A673 (cell line): ENCODE results near the gene RAP1GAP. TPM values are rescaled to one million over a fixed set of nuclear protein-coding genes. Genes with fewer than 3 reads are reported as not detected.

Experiments
- BruUV-seq: library from RNA; stranded (reverse); fragments of 400-500 nt; replicated peaks from 2 replicates; lab custom pipeline; 2021; lab: Mats Ljungman, UMichigan
- CTCF ChIA-PET: fragments of 300-600 bp; sonication (Branson Sonifier 250); formaldehyde crosslinking; loops from one replicate; lab custom pipeline; 2022; ENCODE audit warnings: antibody characterized with exemption; lab: Charles Lee
- POLR2A ChIA-PET: fragments of 300-600 bp; sonication (Branson Sonifier 250); formaldehyde crosslinking; loops from one replicate; lab custom pipeline; 2022; ENCODE audit warnings: antibody characterized with exemption; ENCODE audit not compliant: low non-redundant PET; lab: Charles Lee
- DNase-seq: peaks from one replicate; pipeline ENCODE4 v3.0.0-alpha.2; 2015; ENCODE audit warnings: low spot score
- H3K27ac ChIP-seq: fragments of 200-600 bp; sonication (generic); 2 replicates; pipeline ENCODE4 v1.5.1; 2016; ENCODE audit warnings: mixed run types, low read depth, mild to moderate bottlenecking, mixed read lengths, antibody characterized with exemption, low read length; ENCODE audit not compliant: poor library complexity, severe bottlenecking
- H3K27me3 ChIP-seq: fragments of 200-600 bp; sonication (generic); replicated peaks from 2 replicates; pipeline ENCODE4 v1.6.1; 2017; ENCODE audit warnings: mixed run types, low read depth, mild to moderate bottlenecking, mixed read lengths, antibody characterized with exemption, low read length; ENCODE audit not compliant: insufficient read depth, poor library complexity
- H3K36me3 ChIP-seq: fragments of 200-600 bp; sonication (generic); 2 replicates; pipeline ENCODE4 v1.6.1; 2016; ENCODE audit warnings: mixed run types, mild to moderate bottlenecking, mixed read lengths, antibody characterized with exemption, low read length; ENCODE audit not compliant: insufficient read depth, poor library complexity, severe bottlenecking
- H3K4me1 ChIP-seq: fragments of 200-600 bp; sonication (generic); 2 replicates; pipeline ENCODE4 v1.6.1; 2017; ENCODE audit warnings: mixed run types, mild to moderate bottlenecking, mixed read lengths, antibody characterized with exemption, low read length; ENCODE audit not compliant: insufficient read depth, poor library complexity, severe bottlenecking
- H3K4me3 ChIP-seq: fragments of 200-600 bp; sonication (generic); 2 replicates; pipeline ENCODE4 v1.5.1; 2016; ENCODE audit warnings: low read depth, mixed run types, mild to moderate bottlenecking, mixed read lengths, low read length; ENCODE audit not compliant: poor library complexity, severe bottlenecking
- H3K9me3 ChIP-seq: fragments of 200-600 bp; sonication (generic); 2 replicates; pipeline ENCODE4 v1.6.1; 2016; ENCODE audit warnings: mixed run types, low read depth, mild to moderate bottlenecking, mixed read lengths, antibody characterized with exemption, low read length; ENCODE audit not compliant: poor library complexity, severe bottlenecking
- EZH2 ChIP-seq: fragments of 200-600 bp; sonication (generic); IDR thresholded peaks from 2 replicates; pipeline ENCODE4 v1.6.1; 2017; ENCODE audit warnings: borderline replicate concordance, low read depth, mild to moderate bottlenecking, mixed read lengths, antibody characterized with exemption, low read length; ENCODE audit not compliant: poor library complexity, severe bottlenecking
- intact Hi-C: fragments of 100-400 bp; cut with micrococcal nuclease; formaldehyde crosslinking; loops from one replicate; pipeline ENCODE4 v1.10.0; 2022; ENCODE audit not compliant: unreplicated experiment
- total RNA-seq: library from RNA; stranded (reverse); gene quantifications from 2 replicates; pipeline ENCODE4 v1.2.3, GENCODE V29; 2021
- TF ChIP-seq, protein P1 (sequence below): fragments of 300-800, 200-600 bp; sonication (generic); conservative IDR thresholded peaks from 2 replicates; pipeline ENCODE4 v1.5.1; 2017; ENCODE audit warnings: low read depth, mild to moderate bottlenecking, antibody characterized with exemption, low read length, moderate library complexity, mixed read lengths

RAP1GAP gene
- total RNA-seq, 1 experiment from 2014 or later = 37.7 TPM

- POLR2A ChIA-PET = no interaction called here
- Histone ChIP-seq H3K27ac (peak overlapping the region; percentile 60), H3K9me3 (no peaks in the 10 kb centered on the region), H3K4me3 (no peak overlapping the region), H3K36me3 (no peaks in the 10 kb centered on the region), H3K27me3 (no peaks in the 10 kb centered on the region), H3K4me1 (peaks cover 33% of the 10 kb centered on the region)
- CTCF ChIA-PET = interaction anchor here (0.6 kb wide), 1 partner anchor 1078 kb away, joined by 6 read pairs; no protein-coding TSS in a partner anchor
- DNase-seq = no peak
- BruUV-seq = no TSS peak
- TF ChIP-seq EZH2 = no peak
- TF ChIP-seq, protein P1, sequence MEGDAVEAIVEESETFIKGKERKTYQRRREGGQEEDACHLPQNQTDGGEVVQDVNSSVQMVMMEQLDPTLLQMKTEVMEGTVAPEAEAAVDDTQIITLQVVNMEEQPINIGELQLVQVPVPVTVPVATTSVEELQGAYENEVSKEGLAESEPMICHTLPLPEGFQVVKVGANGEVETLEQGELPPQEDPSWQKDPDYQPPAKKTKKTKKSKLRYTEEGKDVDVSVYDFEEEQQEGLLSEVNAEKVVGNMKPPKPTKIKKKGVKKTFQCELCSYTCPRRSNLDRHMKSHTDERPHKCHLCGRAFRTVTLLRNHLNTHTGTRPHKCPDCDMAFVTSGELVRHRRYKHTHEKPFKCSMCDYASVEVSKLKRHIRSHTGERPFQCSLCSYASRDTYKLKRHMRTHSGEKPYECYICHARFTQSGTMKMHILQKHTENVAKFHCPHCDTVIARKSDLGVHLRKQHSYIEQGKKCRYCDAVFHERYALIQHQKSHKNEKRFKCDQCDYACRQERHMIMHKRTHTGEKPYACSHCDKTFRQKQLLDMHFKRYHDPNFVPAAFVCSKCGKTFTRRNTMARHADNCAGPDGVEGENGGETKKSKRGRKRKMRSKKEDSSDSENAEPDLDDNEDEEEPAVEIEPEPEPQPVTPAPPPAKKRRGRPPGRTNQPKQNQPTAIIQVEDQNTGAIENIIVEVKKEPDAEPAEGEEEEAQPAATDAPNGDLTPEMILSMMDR = no peak
- intact Hi-C loops = no loop called here
These were observed 24.3 kb downstream of the RAP1GAP start for GRCh38 chr1:21644906-21645305.

DNA sequence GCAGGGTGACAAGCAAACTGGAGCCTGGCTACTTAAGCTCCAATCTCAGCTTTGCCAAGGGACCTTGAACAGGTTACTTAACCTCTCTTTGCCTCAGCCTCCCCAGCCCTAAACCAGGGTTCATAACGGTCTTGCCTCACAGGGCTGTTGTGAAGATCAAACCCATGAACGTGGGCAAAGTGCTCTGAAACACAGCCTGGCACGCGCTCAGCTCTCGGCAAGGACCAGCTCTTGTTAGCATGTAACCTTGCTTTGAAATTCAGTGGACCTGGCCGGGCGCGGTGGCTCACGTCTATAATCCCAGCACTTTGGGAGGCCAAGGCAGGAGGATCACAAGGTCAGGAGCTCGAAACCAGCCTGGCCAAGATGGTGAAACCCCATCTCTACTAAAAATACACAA lies 24.8 kb downstream of the RAP1GAP start:
- no peak overlapping the region for H3K27ac ChIP-seq
- no peak for DNase-seq
- BruUV-seq = no TSS peak
- H3K4me1 ChIP-seq = peaks cover 32% of the 10 kb centered on the region
- CTCF ChIA-PET = no interaction called here
- intact Hi-C loops = no loop called here
- H3K27me3 ChIP-seq = no peaks in the 10 kb centered on the region
- no peaks in the 10 kb centered on the region for H3K36me3 ChIP-seq
- TF ChIP-seq, protein P1 = no peak
- no peak for TF ChIP-seq EZH2
- H3K9me3 ChIP-seq = no peaks in the 10 kb centered on the region
- POLR2A ChIA-PET = no interaction called here
- H3K4me3 ChIP-seq = no peak overlapping the region

DNA sequence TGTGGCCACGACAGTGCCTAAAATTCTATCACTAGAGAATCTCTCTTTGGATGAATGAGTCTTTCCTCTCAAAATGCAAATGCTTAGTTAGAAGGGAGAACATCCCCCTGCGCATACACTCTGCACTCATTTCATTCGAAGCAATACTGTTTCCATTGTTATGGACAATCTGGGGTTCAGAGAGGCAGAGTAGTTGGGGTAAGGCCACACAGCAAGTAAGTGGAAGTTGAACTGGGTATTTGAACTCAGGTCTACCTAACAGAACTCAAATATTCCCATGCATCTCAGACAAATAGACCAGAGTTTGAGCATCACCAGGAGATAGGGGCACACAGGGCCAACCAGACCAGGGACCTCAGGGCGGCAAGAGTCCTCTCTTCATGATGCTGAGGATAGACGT lies 25.5 kb downstream of the RAP1GAP start:
- CTCF ChIA-PET = no interaction called here
- BruUV-seq = no TSS peak

More for the DNA sequence above, 25.5 kb downstream of the RAP1GAP start:
- Histone ChIP-seq H3K36me3 (no peaks in the 10 kb centered on the region), H3K9me3 (no peaks in the 10 kb centered on the region), H3K4me3 (no peak overlapping the region), H3K27me3 (no peaks in the 10 kb centered on the region), H3K4me1 (peaks cover 35% of the 10 kb centered on the region), H3K27ac (no peak overlapping the region)
- TF ChIP-seq, protein P1 = no peak
- no peak for TF ChIP-seq EZH2
- POLR2A ChIA-PET = no interaction called here
- no peak for DNase-seq
- intact Hi-C loops = no loop called here
